Activated CD4-positive, alpha-beta memory T cell treated with anti-CD3 and anti-CD28 coated beads, Interleukin-2, amount 10 ng/mL, durations not matched to agents 7 days and 5 days (primary cell): ENCODE results near the gene MAGEA10. TPM values are rescaled to one million over a fixed set of nuclear protein-coding genes. Genes with fewer than 3 reads are reported as not detected.
"Not testable (repeated sequence)": the region's sequence is repeated elsewhere in the genome, so short reads cannot be mapped to it uniquely, and the experiment has no call there.

ENCODE experiments used
- CTCF ChIA-PET: fragments of 350-600 bp; sonication (Branson Sonifier 250); formaldehyde crosslinking; loops from one replicate; lab custom pipeline; 2021; ENCODE audit warnings: antibody characterized with exemption, inconsistent platforms; lab: Charles Lee
- POLR2A ChIA-PET: fragments of 350-600 bp; sonication (Branson Sonifier 250); formaldehyde crosslinking; loops from one replicate; lab custom pipeline; 2021; ENCODE audit warnings: antibody characterized with exemption; lab: Charles Lee
- DNase-seq: peaks from one replicate; pipeline ENCODE4 v3.0.0-alpha.2; 2020
- H3K27ac Mint-ChIP-seq: one replicate; pipeline ENCODE4 v1.8.0; 2021; ENCODE audit warnings: mild to moderate bottlenecking, mixed read lengths
- H3K27me3 Mint-ChIP-seq: one replicate; pipeline ENCODE4 v1.8.0; 2021; ENCODE audit warnings: mixed read lengths
- H3K36me3 Mint-ChIP-seq: one replicate; pipeline ENCODE4 v1.8.0; 2021; ENCODE audit warnings: low read depth, mixed read lengths
- H3K4me1 Mint-ChIP-seq: one replicate; pipeline ENCODE4 v1.8.0; 2021; ENCODE audit warnings: mixed read lengths
- H3K4me3 Mint-ChIP-seq: one replicate; pipeline ENCODE4 v1.8.0; 2021; ENCODE audit warnings: mild to moderate bottlenecking, mixed read lengths
- H3K9me3 Mint-ChIP-seq: one replicate; pipeline ENCODE4 v1.8.0; 2021; ENCODE audit warnings: mixed read lengths
- total RNA-seq, 2 experiments: library from RNA; stranded (reverse); gene quantifications; one replicate each; pipeline ENCODE4 v1.2.3, GENCODE V29; 2021

Gene MAGEA10
- total RNA-seq, 2 experiments from 2014 or later = not detected

DNA sequence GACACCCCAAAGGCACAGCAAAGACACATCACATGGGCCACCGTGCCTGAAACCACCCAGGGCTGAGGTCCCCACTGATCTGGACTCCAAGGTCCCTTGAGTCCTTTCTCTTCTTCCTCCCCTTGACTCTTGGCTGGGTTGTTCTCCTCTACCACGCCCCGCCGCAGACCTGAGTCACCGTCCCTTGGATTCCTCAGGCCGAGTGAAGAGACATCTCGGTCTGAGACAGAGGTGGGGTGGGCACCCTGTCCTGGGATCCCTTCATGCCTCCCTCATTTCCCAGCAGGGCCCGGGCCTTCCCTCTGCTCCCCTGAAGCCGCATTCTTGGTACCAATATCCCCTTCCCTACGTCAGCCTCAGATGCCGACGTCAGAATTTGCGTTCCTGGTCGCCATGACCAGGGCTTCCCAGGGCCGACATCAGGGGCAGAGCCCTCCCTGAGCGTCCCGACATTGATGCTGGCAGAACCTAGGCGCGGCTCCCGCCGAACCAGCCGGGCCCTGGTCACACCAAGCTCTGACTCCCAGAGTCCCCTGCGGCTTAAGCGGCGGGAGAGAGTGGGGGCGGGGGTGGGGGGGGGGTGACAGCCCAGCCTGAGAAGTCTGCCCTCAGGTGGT lies 498 bp downstream of the MAGEA10 start:
- Mint-ChIP-seq H3K4me1 (no peaks in the 10 kb centered on the region), H3K4me3 (no peak overlapping the region), H3K27me3 (no peaks in the 10 kb centered on the region), H3K27ac (no peak overlapping the region), H3K36me3 (no peaks in the 10 kb centered on the region), H3K9me3 (no peaks in the 10 kb centered on the region)
- no peak for DNase-seq
- ChIA-PET CTCF (no interaction called here), POLR2A (no interaction called here)

DNA sequence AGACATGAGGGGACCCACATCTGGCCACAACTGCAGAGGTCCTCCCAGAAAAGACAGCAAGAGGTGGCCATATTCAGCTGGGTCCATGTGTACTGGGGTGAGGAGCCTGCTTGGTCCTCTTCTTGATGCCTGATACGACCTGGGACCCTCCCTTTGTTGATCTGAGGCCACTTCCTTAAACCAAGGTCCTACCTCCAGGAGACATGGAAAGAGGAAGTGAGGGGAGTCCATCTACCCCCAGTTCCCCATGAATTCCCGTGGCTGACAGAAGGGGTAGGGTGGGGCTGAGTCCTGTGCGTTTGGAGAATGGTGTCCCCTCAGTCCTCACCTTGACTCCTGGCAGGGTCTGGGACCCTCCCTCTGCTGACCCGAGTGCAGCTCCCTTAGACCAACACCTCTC lies 2.1 kb downstream of the MAGEA10 start:
- no peaks in the 10 kb centered on the region for H3K4me1 Mint-ChIP-seq
- no peaks in the 10 kb centered on the region for H3K36me3 Mint-ChIP-seq
- CTCF ChIA-PET = no interaction called here
- H3K27ac Mint-ChIP-seq = no peak overlapping the region
- POLR2A ChIA-PET = no interaction called here
- DNase-seq = no peak
- no peaks in the 10 kb centered on the region for H3K27me3 Mint-ChIP-seq
- H3K4me3 Mint-ChIP-seq = no peak overlapping the region
- H3K9me3 Mint-ChIP-seq = no peaks in the 10 kb centered on the region

DNA sequence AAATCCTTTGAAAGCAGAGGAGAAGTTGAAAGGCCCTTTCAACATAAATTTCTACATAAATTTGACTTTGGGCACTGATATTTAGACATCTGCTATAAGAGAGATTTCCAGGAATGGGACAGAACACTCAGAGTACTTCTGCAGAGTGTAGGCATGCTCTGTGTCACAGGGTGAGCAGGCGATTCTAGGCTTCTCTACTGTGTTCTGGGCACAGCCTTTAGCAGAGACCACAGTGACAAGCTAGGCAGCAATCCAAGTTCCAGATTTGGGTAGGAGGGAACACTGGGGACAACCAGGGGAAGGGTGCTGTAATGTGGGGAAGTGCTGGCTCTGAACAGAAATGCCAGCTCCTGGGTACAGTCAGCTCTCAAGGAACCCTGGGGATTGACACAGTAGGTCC lies 6.9 kb downstream of the MAGEA10 start:
- H3K27me3 Mint-ChIP-seq = no peaks in the 10 kb centered on the region
- DNase-seq = no peak
- H3K9me3 Mint-ChIP-seq = no peaks in the 10 kb centered on the region
- CTCF ChIA-PET = no interaction called here
- POLR2A ChIA-PET = no interaction called here
- no peaks in the 10 kb centered on the region for H3K4me1 Mint-ChIP-seq
- H3K36me3 Mint-ChIP-seq = no peaks in the 10 kb centered on the region
- no peak overlapping the region for H3K4me3 Mint-ChIP-seq
- no peak overlapping the region for H3K27ac Mint-ChIP-seq

DNA sequence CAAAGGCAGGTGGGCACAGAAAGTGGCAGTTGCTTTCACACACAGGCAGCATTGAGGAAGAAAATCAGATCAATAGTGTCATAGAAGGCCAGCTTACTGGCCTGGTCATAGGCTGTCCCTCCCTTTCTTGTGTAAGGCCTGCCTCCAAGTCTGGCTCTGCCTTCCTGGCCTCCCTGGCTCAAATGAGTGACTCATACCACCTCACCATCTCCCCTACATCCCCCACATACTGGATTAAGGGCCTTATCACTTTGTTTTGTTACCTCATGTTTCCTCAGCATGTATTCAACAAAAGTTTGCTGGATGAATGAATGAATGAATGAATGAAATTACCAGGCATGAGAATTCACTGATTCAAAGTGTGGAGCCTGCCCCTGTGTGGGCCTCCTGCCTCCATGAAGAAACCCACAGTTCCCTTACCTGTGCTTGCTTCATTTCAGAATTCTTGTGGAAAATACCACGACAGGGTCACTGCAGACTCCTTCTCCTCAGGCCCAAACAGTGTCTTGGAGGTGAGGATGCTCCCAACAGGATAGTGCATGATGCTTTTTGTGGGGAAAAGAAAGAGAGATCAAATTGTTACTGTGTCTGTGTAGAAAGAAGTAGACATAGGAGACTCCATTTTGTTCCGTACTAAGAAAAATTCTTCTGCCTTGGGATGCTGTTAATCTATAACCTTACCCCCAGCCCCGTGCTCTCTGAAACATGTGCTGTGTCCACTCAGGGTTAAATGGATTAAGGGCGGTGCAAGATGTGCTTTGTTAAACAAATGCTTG lies 9.1 kb downstream of the MAGEA10 start:
- H3K9me3 Mint-ChIP-seq, H3K36me3 Mint-ChIP-seq, DNase-seq, H3K4me1 Mint-ChIP-seq, H3K4me3 Mint-ChIP-seq, POLR2A ChIA-PET, H3K27me3 Mint-ChIP-seq, H3K27ac Mint-ChIP-seq, CTCF ChIA-PET: not testable (repeated sequence)

DNA sequence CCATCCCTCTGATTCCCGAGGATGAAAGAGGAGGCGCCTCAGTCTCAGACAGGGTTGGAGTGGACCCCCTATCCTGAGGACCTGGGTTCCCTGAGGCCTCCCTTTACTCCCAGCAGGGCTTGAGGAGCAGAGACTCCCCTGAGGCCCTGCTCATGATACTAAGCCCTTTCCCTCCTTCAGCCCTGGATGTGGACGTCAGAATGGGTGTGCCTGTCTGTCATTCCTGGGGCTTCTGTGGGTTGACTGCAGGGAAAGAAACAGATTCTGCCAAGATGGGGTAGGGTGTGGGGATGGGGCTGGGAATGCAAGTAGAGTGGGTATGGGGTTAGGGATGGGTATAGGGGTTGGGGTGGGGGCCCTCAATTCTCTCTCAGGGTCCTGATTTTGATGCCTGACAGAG lies 21.1 kb downstream of the MAGEA10 start:
- no peaks in the 10 kb centered on the region for H3K9me3 Mint-ChIP-seq
- POLR2A ChIA-PET = no interaction called here
- no peaks in the 10 kb centered on the region for H3K36me3 Mint-ChIP-seq
- CTCF ChIA-PET = no interaction called here
- no peak overlapping the region for H3K27ac Mint-ChIP-seq
- no peaks in the 10 kb centered on the region for H3K4me1 Mint-ChIP-seq
- no peaks in the 10 kb centered on the region for H3K27me3 Mint-ChIP-seq
- no peak overlapping the region for H3K4me3 Mint-ChIP-seq
- DNase-seq = no peak

DNA sequence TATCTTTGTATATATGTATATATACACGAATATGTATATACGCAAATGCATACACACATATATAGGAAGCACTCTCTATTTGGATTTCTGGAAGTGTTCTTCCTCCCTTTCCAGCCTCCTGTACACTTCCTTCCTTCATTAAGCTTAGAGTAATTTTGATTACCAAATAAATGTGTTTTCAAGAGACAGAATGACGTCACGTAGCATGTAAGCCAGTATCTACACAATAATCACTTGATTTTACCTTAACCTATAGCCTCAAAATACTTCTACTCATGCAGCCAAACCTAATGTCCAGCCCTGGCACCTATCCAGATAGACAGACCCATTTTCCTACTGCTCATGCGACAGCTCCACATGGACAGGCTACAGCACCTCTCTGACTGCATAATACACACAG lies 29.9 kb downstream of the MAGEA10 start:
- CTCF ChIA-PET = no interaction called here
- no peak for DNase-seq
- Mint-ChIP-seq H3K9me3 (no peaks in the 10 kb centered on the region), H3K27me3 (no peaks in the 10 kb centered on the region), H3K36me3 (no peaks in the 10 kb centered on the region), H3K4me1 (no peaks in the 10 kb centered on the region), H3K27ac (no peak overlapping the region), H3K4me3 (no peak overlapping the region)
- POLR2A ChIA-PET = no interaction called here

DNA sequence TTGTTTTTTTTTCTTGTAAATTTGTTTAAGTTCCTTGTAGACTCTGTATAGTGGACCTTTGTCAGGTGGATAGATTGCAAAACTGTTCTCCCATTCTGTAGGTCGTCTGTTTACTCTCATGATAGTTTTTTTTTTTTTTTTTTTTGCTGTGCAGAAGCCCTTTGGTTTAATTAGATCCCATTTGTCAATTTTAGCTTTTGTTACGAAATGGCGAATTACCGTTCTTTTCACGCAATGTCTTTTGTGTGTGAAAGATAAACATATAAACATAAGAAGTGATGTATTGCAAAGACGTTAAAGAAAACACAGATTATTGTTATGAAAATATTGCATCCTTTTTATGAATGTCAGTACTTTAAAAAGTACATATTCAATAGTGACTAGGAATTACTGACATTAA lies 34.5 kb downstream of the MAGEA10 start:
- POLR2A ChIA-PET = no interaction called here
- Mint-ChIP-seq H3K27ac (no peak overlapping the region), H3K4me3 (no peak overlapping the region), H3K9me3 (no peaks in the 10 kb centered on the region), H3K27me3 (no peaks in the 10 kb centered on the region), H3K4me1 (no peaks in the 10 kb centered on the region), H3K36me3 (no peaks in the 10 kb centered on the region)
- CTCF ChIA-PET = no interaction called here
- no peak for DNase-seq

DNA sequence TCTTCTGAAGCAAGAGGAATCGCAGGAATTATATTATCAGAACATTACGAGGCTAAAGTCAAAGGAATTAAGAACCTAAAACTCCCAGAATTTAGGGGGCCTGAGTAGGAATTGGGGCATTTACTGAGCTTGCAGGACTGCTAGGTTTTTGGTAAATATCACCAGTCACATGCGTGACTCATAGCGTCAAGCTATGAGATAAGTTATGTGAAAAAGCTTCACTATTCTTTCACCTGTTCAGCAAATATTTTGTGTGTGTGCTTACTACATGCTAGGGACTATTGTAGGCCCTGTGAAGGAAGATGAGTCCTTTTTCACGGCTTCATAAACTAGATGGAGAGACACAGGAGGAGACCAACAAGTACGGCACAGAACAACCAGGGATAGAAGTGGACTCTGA lies 52.2 kb downstream of the MAGEA10 start:
- Mint-ChIP-seq H3K9me3 (no peaks in the 10 kb centered on the region), H3K36me3 (no peaks in the 10 kb centered on the region), H3K4me1 (no peaks in the 10 kb centered on the region), H3K27me3 (no peaks in the 10 kb centered on the region), H3K4me3 (no peak overlapping the region), H3K27ac (no peak overlapping the region)
- ChIA-PET CTCF (no interaction called here), POLR2A (no interaction called here)
- DNase-seq = no peak

Other genes with a start within 250 kb of the MAGEA10 start
- not detected for gene MAGEA4, start 225.7 kb downstream of the MAGEA10 start, total RNA-seq
- gene GABRE, start 163.9 kb downstream of the MAGEA10 start, total RNA-seq = not detected